HG03432 (cell line): ENCODE results near the gene MAPK8.

Source experiments
- ATAC-seq: cut with Tn5 transposase; IDR thresholded peaks from one replicate; pipeline ENCODE4 v1.9.1; 2021; ENCODE audit warnings: mild to moderate bottlenecking, moderate library complexity; ENCODE audit not compliant: unreplicated experiment

MAPK8 gene

DNA sequence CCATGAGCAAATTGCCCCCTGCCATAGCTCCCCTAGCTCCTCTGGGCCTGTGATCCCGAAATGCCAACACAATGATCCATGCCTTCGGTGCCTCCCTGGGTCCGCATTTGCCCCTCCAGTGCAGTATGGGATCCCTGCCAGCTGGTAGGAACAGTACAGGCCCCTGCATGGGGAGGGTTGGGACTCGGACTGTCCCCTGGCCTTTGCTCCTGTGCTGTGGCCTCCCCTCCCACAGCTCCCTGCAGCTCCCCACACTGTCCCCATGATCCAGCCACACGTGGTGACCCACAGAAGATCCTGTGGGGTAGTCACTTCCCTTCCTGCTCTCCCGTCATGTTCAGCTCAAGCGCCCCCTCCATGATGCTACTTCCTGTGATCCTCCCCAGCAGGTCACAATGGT, 140.3 kb downstream of the MAPK8 start:
- ATAC-seq: no peak

DNA sequence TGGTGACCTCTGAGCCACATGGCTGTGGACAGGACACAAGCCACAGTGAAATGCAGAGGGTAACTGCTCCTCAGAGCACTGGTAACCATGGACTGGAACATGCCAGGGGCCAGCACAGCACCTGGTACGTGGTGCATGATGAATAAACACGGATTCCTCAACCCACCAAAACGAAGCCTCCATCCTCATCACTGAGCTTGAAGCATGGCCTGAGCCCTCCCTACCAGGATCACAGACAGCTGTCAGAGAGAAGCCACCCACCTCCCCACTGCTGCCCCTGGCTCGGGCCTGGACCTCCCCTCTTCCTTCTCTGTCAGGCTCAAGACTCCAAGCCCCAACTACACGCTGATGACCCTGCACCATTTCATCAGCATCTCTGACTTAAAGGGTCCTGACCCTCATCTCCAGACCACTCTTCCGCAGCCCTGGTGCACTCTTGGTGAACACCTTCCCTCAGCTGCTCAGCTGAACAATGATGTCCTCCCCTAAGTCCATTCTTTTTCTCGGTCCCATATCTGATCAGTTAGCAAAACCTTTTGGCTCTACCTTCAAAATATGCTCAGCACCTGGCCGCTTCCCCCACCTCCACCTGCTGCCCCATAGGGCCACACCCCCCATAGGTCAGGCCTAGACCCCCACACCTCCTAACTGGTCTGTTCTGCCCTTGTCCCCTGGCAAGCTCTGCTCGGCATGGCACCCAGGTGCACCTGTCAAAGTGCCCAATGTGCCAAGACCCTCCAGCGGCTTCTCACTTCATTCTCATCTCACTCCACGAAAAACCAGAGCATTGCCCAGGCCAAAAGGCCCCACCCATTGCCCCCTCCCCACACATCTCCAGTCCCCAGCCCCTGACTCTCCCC, 141.1 kb downstream of the MAPK8 start:
- ATAC-seq: no peak

DNA sequence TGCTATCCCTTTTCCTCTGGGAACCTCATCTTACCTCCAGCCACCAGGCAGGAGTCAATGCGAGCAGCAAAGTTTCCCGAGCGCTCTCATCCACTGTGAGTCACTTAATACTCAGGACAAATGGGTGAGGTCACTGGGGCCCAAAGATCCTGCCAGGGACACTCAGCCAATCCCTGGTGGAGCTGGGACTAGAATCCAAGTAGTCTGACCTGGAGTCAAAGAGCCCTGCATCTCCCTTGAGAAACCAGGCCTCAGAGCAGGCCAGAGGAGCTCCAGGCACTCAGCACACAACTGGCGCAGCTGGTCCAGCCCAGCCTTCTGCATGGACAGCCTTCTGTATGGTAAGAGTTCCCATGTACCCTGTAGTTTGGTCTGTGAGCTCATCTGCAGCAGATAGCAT, 142.3 kb downstream of the MAPK8 start:
- ATAC-seq: no peak

DNA sequence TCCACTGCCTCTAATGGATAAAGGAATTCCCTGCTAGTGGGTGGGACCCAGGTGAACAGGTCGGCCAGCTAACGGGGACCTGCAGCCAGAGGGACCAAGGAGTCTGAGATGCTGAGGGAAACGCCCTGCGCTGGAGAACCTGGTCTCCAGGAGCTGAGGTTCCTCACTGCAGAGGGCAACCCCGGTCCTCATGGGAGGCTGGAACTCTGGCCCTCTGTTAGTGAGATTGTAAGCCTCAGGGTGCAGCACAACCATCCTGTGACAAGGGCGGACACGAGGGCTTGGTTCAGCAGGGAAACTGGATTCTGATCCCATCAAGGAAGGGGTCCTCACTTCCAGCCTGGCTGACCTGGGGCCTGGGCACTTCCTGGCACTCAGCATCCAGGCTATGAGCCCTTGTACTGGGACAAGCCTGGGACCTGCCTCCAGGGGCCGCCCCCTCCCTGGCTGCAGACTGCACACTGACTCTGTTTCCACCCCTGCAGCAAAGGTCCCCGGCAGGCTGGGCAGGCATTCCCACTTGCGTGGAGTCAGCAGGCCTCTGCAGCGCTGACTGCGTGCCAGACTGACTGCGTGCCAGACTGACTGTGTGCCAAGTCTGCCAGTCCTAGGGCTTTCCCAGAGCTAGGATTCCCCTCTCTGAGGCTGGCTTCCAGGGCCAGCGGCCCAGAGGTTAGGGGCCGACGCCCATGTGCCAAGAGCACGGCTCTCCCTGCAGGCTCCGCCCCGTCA, 143.2 kb downstream of the MAPK8 start:
- ATAC-seq: no peak

GRCh38 chr10:48450233-48450740, 143.8 kb downstream of the MAPK8 start:
- ATAC-seq: no peak

DNA sequence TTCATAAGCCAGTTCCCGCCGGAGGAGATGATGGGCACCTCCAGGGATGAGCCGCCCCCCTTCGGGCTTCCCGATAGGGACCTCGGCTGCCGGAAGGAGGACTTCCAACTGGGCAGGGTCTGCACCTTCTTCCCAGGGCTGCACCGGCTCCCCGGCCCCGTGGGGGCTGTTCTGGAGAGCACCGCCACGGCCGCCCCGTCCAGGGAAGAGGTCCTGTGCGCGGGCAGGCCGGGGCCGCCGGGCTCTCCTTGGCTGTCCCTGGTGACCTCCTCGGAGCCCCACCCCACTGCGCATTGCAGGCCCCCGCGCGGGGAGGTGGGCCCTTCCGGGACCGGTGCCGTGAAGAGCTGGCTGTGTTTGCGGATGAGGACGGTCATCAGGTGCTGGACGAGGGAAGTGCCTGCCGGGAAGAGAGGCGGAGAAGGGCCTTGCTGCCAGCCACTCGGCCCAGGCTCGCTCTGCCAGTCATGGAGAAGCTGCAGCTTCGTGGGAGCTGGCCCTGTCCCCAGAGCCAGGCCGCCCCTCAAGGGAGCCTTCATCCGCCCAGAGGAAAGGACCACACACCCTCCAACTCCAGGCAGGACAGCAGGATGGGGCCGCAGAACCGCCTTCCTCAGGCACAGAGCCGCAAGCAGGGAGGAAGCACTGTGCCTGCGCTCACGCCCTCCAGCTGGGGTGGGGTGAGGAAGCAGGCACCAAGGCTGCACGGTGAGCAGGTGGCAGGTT, 144.4 kb downstream of the MAPK8 start:
- no peak for ATAC-seq

GRCh38 chr10:48451969-48452878, 145.7 kb downstream of the MAPK8 start:
- no peak for ATAC-seq

DNA sequence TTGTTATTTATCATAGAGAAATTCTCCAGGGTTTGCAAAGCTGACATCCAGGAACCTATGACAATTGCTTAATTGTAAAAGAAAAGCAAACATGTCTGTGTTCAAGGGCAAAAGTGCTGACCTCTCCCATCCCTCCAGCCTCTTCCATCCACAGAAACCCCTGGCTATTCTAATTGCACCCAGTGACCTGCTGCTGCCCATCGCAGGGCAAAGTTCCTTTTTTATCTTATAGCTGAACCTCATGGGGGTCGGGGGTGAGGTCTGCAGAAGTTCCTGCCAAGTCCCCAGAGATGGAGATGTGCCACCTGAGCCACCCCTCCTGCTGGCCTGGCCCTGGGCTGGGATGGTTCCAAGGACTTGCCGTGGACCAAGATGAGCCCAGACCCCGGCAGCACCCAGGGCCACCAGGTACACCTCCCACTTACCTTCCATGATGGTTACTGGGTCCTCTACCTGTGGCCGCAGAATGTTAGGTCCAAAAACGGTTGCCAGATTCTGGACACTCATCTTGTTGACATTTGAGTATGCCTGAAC, 146.5 kb downstream of the MAPK8 start:
- no peak for ATAC-seq

DNA sequence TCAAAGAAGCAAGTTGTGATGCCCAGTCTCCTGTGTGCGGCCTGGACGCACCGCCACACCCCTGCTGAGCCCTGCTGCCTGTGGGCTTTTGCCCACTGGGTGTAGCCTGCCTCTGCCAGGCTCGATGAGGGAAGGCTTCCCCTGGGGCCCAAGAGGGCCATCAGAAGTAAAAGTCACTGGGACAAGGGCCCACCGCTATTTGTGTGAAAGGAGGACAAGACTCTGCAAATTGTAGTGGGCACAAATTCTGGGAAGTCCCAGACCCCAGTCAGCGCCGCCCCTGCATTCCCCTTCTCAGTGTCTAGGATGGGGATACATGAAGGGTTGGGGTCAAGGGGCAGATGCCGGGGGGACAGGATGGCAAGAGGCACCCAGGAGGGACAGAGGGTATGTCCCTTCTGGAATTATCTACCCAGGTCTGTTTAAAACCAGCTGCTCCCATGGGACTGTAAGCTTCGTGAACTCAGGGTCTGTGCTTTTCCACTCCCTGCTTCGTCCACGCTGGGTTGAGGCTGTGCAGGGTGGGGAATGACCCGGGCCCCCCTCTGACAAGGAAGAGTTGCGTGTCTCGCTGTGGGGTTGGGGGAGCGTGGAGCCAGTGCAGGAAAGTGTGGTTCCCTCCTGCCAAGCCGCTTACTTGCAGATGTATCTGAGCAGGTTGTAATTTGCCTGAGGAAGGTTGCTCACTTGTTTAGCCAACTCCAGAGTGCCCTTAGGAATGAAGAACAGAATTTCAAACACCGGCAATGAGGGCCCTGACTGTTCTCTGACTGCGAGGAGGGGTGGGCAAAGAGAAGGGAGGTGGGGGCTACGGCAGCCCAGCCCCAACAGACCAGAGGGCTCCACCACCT, 147.2 kb downstream of the MAPK8 start:
- ATAC-seq: no peak

GRCh38 chr10:48454302-48455054, 148.0 kb downstream of the MAPK8 start:
- no peak for ATAC-seq

DNA sequence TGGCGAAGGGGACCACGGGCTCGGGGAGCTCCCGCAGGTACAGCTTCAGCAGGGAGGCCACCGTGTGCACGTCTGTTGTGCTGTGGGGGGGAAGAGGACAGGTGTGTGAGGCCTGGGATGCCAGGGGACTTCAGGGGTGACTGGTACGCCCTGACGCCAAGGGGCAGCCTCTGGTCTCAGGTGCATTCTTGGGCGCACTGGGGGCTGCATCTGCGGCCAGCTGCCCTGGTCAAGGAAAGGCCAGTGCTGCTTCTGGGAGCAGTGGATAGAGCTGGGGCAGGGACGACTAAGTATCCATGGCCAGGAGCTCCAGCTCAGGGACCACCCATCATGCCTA, 148.5 kb downstream of the MAPK8 start:
- no peak for ATAC-seq

- ATAC-seq: no peak
These were observed 149.1 kb downstream of the MAPK8 start for GRCh38 chr10:48455392-48456151.

GRCh38 chr10:48456361-48456804, 149.9 kb downstream of the MAPK8 start:
- ATAC-seq: no peak

DNA sequence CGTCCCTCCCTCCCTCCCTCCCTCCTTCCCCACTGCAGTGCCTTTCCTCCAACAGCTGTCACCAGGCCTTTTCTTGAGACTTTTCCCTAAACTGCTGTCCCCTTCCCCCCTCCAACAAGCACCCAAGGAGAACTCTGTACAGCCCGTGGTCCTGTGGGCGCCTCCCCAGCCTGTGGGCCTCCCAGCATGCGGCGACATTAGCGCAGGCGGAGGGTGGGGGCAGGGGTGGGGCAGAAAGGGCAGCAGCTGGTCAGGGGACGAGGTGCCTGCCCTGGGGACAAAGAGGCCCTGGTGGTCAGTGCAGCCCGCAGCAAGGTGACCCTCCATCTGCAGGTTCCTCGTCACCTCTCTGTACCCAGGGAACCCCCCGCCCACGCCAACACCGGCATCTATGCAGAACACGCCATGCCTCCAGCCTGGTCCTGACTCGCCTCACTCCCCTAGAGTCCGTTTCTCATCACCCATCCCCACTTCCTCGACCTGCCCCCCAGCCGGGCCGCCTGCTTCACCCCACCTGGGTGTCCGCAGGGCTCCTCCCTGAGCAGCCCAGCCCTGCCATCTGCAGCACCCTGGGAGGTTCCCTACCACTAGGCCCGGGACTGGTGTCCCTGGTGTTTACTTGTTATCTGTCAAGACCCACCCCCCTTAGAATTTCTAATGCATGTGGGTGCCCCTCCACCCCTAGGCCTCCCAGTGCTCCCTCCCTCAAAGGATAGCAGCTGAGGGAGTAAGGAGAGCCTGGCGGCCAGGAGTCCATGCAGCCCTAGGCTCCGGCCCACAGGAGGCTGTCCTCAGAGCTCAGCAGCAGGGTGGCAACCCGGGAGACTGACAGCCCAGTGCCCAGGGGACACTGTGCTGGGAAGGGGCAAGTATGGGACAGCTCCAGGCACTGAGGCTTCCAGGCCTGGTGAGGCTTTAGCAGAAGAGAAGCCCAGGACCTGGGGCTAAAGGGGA, 150.6 kb downstream of the MAPK8 start:
- no peak for ATAC-seq

- no peak for ATAC-seq
These were observed 151.6 kb downstream of the MAPK8 start for GRCh38 chr10:48457949-48458661.

DNA sequence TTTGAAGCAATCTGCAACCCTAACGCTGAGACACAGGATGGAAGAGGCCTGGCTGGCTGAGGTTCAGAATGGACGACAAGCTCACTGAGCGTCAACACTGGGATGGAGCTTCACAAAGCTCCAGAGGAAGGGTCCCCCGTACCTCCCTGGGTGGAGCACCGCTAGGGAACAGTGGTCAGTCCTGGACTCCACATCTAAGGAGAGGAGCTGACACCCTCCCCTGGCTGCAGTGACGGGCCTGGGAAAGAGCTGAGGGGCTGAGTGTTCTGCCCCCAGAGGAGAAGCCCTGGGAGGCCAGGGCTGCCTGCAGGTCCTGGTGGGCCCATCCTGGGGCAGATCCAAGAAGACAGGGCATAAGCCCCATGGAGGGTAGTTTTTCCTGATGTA, 152.2 kb downstream of the MAPK8 start:
- no peak for ATAC-seq
